ENCODE measurements around the gene TIMM44.

GRCh38 chr19:7982651-7983099 lies 39.2 kb upstream of the TIMM44 start:
- TF ChIP-seq SPI1 (IDR thresholded peaks at IDR 0.05; ENCODE audit: low read depth, low read length) (no peak), TAF1 (IDR thresholded peaks at IDR 0.05; ENCODE audit: low read depth, low read length) (no peak), POLR2AphosphoS5 (IDR thresholded peaks at IDR 0.05; ENCODE audit: low read depth, low read length) (no peak), POLR2A (IDR thresholded peaks at IDR 0.05; ENCODE audit: low read depth, low read length) (no peak), POU2F2 (IDR thresholded peaks at IDR 0.05; ENCODE audit: low read depth, low read length) (no peak), PAX5 (IDR thresholded peaks at IDR 0.05; ENCODE audit: insufficient read depth, low read length, severe bottlenecking) (no peak)

Measured in GM12891 (cell line).